GM21576 (cell line): ENCODE results near the gene SAMD5.

ENCODE experiments used
- ATAC-seq: cut with Tn5 transposase; IDR thresholded peaks from one replicate; pipeline ENCODE4 v1.9.1; 2021; ENCODE audit warnings: mild to moderate bottlenecking, moderate library complexity; ENCODE audit not compliant: unreplicated experiment

SAMD5 gene

GRCh38 chr6:147508042-147508865, at the start of gene SAMD5:
Gene SAMD5, plus strand, starts transcription at chr6:147508690. Its CDS starts 239 bp downstream, at chr6:147508929.
- no peak for ATAC-seq

- ATAC-seq, result no peak
Measured at GRCh38 chr6:147459780-147460179, 48.7 kb upstream of the SAMD5 start.

- no peak for ATAC-seq
Measured at GRCh38 chr6:147463651-147464050, 44.8 kb upstream of the SAMD5 start.

- ATAC-seq, result no peak
Measured at GRCh38 chr6:147467428-147467827, 41.1 kb upstream of the SAMD5 start.

GRCh38 chr6:147467886-147468285, 40.6 kb upstream of the SAMD5 start:
- ATAC-seq, result no peak

GRCh38 chr6:147468634-147469033, 39.9 kb upstream of the SAMD5 start:
- ATAC-seq, result no peak

GRCh38 chr6:147479857-147480256, 28.6 kb upstream of the SAMD5 start:
- ATAC-seq, result no peak

GRCh38 chr6:147486683-147487082, 21.8 kb upstream of the SAMD5 start:
- peak; percentile 75 for ATAC-seq

GRCh38 chr6:147497472-147497871, 11.0 kb upstream of the SAMD5 start:
- no peak for ATAC-seq

- ATAC-seq, result no peak
Measured at GRCh38 chr6:147503587-147503986, 4.9 kb upstream of the SAMD5 start.

GRCh38 chr6:147504848-147505247, 3.6 kb upstream of the SAMD5 start:
- no peak for ATAC-seq

GRCh38 chr6:147506704-147507114, 1.8 kb upstream of the SAMD5 start:
- peak; percentile 40 for ATAC-seq

- ATAC-seq, result no peak
Measured at GRCh38 chr6:147507162-147508041, 1.1 kb upstream of the SAMD5 start.

GRCh38 chr6:147508866-147509608, 547 bp downstream of the SAMD5 start:
- no peak for ATAC-seq

- peak; percentile 42 for ATAC-seq
Measured at GRCh38 chr6:147509891-147510290, 1.4 kb downstream of the SAMD5 start.

GRCh38 chr6:147510929-147511590, 2.6 kb downstream of the SAMD5 start:
- no peak for ATAC-seq

- no peak for ATAC-seq
Measured at GRCh38 chr6:147514831-147515230, 6.3 kb downstream of the SAMD5 start.

GRCh38 chr6:147515327-147515726, 6.8 kb downstream of the SAMD5 start:
- ATAC-seq, result no peak

- ATAC-seq, result no peak
Measured at GRCh38 chr6:147522597-147522996, 14.1 kb downstream of the SAMD5 start.

- no peak for ATAC-seq
Measured at GRCh38 chr6:147525519-147526209, 17.2 kb downstream of the SAMD5 start.
